ENCODE results near the gene PACSIN3. TPM values are rescaled to one million over a fixed set of nuclear protein-coding genes. Genes with fewer than 3 reads are reported as not detected.

Gene PACSIN3
- total RNA-seq, 4 donors from 2014 or later, result 129 to 369 (median 205) TPM

DNA sequence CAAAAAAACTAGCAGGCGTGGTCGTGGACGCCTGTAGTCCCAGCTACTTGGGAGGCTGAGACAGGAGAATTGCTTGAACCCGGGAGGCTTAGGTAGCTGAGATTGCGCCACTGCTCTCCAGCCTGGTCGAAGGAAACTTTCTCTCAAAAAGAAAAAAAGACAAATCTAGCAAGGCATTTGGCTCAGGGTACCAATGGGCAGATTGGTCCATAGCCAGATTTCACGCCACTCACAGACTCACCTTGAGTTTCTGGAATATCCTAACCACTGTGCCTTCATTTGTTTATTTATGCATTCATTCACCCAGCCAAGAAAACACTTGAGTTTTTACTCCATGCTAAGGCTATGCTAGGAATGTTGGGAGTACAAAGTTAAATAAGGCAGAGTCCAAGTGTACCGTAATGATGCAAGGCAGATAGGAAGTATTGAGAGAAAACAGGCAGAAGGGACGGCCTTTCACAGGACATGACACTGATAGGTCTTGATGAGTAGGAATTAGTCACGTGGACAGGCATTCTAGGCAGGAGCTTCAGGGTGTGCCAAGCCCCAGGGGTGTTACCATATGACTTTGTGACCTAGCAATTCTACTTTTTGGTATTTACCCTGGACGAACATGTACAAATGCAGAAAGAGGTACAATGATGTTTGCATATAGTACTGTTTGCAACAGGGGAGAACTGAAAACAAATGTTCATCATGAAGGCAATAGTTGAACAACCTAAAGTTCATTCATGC, 3.0 kb upstream of the PACSIN3 start:
- TF ChIP-seq CTCF (IDR thresholded peaks at IDR 0.05 in 4 of 5, conservative IDR thresholded peaks at IDR 0.05 in 1 of 5) (no peak), POLR2A (IDR thresholded peaks at IDR 0.05) (no peak)
- ATAC-seq, result no peak
- Histone ChIP-seq H3K4me3 (no peak overlapping the region), H3K4me1 (peaks cover 26 to 33% of the 10 kb centered on the region in 2 donors), H3K27ac (peak overlapping the region; percentile 97 to 99 (median 98)), H3K27me3 (no peaks in the 10 kb centered on the region), H3K36me3 (no peaks in the 10 kb centered on the region), H3K9me3 (no peaks in the 10 kb centered on the region)
- no peak for DNase-seq
- intact Hi-C loops (cut with DNase I; ENCODE audit: low total_unique reads), result loop anchor here (10.0 kb wide), 4 partner anchors 256 to 824 kb away; partner anchors contain the start of genes CELF1, FNBP4 and RAPSN
- in situ Hi-C loops (cut with MboI; ENCODE audit: low sequenced_read_pairs in 4 of 4), result loop anchor here in 1 of 4 donors (10.0 kb wide), 1 partner anchor 166 kb away; the partner anchor contains the start of gene MYBPC3

DNA sequence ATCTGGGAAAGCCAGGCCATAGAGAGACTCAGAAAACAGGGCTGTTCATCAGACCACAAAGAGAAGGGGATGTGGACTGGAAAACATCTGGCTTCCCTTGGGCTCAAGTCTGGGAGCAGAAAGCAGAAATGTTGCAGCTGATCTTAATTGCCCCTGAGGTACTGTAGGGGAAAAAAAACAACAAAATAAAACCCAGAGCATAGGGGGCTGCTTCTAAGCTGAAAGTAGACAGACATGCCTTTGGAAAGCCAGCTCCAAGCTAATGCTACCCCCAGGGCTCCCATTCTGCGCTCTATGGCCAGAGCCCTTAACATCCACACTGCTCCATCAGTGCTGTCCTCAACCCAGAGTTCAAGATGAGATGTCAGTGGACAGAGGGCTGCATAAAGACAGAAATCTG, 2.0 kb upstream of the PACSIN3 start:
- H3K9me3 ChIP-seq, result no peaks in the 10 kb centered on the region
- DNase-seq (no peak), ATAC-seq (no peak)
- peaks cover 33 to 43% of the 10 kb centered on the region in 2 donors for H3K4me1 ChIP-seq
- peak overlapping the region; percentile 97 to 99 (median 98) for H3K27ac ChIP-seq
- no peaks in the 10 kb centered on the region for H3K27me3 ChIP-seq
- intact Hi-C loops (cut with DNase I; ENCODE audit: low total_unique reads), result loop anchor here (10.0 kb wide), 4 partner anchors 257 to 823 kb away; partner anchors contain the start of genes CELF1, FNBP4 and RAPSN
- in situ Hi-C loops (cut with MboI; ENCODE audit: low sequenced_read_pairs in 4 of 4), result loop anchor here in 1 of 4 donors (10.0 kb wide), 1 partner anchor 167 kb away; the partner anchor contains the start of gene MYBPC3
- TF ChIP-seq CTCF (IDR thresholded peaks at IDR 0.05 in 4 of 5, conservative IDR thresholded peaks at IDR 0.05 in 1 of 5) (no peak), POLR2A (IDR thresholded peaks at IDR 0.05) (no peak)
- H3K36me3 ChIP-seq, result no peaks in the 10 kb centered on the region
- peak overlapping the region in 2 of 4 donors; percentile 80 to 91 for H3K4me3 ChIP-seq

- H3K4me3 ChIP-seq, result peak overlapping the region; percentile 68 to 91 (median 84)
- no peaks in the 10 kb centered on the region for H3K27me3 ChIP-seq
- intact Hi-C loops (cut with DNase I; ENCODE audit: low total_unique reads) (loop anchor here (1.0 to 10.0 kb wide), 7 partner anchors 27 to 823 kb away; partner anchors contain the start of genes ACP2, CELF1, DDB2 and FNBP4), in situ Hi-C loops (cut with MboI; ENCODE audit: low sequenced_read_pairs in 4 of 4) (loop anchor here in 1 of 4 donors (10.0 kb wide), 1 partner anchor 167 kb away; the partner anchor contains the start of gene MYBPC3)
- H3K4me1 ChIP-seq, result peaks cover 33 to 48% of the 10 kb centered on the region in 2 donors
- H3K27ac ChIP-seq, result peak overlapping the region; percentile 97 to 99 (median 98)
- DNase-seq, result no peak
- no peaks in the 10 kb centered on the region for H3K9me3 ChIP-seq
- no peaks in the 10 kb centered on the region for H3K36me3 ChIP-seq
- TF ChIP-seq CTCF (IDR thresholded peaks at IDR 0.05 in 4 of 5, conservative IDR thresholded peaks at IDR 0.05 in 1 of 5), result no peak
- no peak for TF ChIP-seq POLR2A (IDR thresholded peaks at IDR 0.05)
- peak in 1 of 2 donors; percentile 11 for ATAC-seq
Measured at GRCh38 chr11:47187723-47188122, 1.5 kb upstream of the PACSIN3 start.

GRCh38 chr11:47186700-47187695, 764 bp upstream of the PACSIN3 start:
- ATAC-seq (peak; percentile 42), DNase-seq (peak; percentile 76 to 90)
- H3K27ac ChIP-seq, result peak overlapping the region; percentile 97 to 99 (median 98)
- H3K4me3 ChIP-seq, result peak overlapping the region; percentile 68 to 91 (median 84)
- TF ChIP-seq CTCF (IDR thresholded peaks at IDR 0.05 in 4 of 5, conservative IDR thresholded peaks at IDR 0.05 in 1 of 5) (peak in 2 of 5 experiments; percentile 11 to 21), POLR2A (IDR thresholded peaks at IDR 0.05) (peak; percentile 53 to 81)
- no peaks in the 10 kb centered on the region for H3K27me3 ChIP-seq
- H3K9me3 ChIP-seq, result no peaks in the 10 kb centered on the region
- intact Hi-C loops (cut with DNase I; ENCODE audit: low total_unique reads), result loop anchor here (1.0 to 10.0 kb wide), 7 partner anchors 27 to 822 kb away; partner anchors contain the start of genes ACP2, CELF1, DDB2 and FNBP4
- H3K36me3 ChIP-seq, result no peaks in the 10 kb centered on the region
- in situ Hi-C loops (cut with MboI; ENCODE audit: low sequenced_read_pairs in 4 of 4), result loop anchor here in 1 of 4 donors (10.0 kb wide), 1 partner anchor 168 kb away; the partner anchor contains the start of gene MYBPC3
- H3K4me1 ChIP-seq, result peaks cover 38 to 56% of the 10 kb centered on the region in 2 donors
